ENCODE measurements around the gene OSBP.
"Not testable (repeated sequence)": the region's sequence is repeated elsewhere in the genome, so short reads cannot be mapped to it uniquely, and the experiment has no call there.

Gene OSBP

GRCh38 chr11:59615637-59616395 is at the start of gene OSBP:
OSBP (minus strand) TSS chr11:59615774; CDS start chr11:59615664, 110 bp downstream.
- peak; percentile 100 for DNase-seq

- no peak for DNase-seq
Observed at GRCh38 chr11:59660621-59661020, 45.0 kb upstream of the OSBP start.

- DNase-seq: no peak
Observed at GRCh38 chr11:59659981-59660380, 44.4 kb upstream of the OSBP start.

- DNase-seq: no peak
Observed at GRCh38 chr11:59658036-59658435, 42.5 kb upstream of the OSBP start.

- no peak for DNase-seq
Observed at GRCh38 chr11:59654893-59655292, 39.3 kb upstream of the OSBP start.

GRCh38 chr11:59647245-59647980 is 31.8 kb upstream of the OSBP start:
- no peak for DNase-seq

GRCh38 chr11:59644528-59644927 is 29.0 kb upstream of the OSBP start:
- DNase-seq: no peak

- DNase-seq: no peak
Observed at GRCh38 chr11:59643390-59643789, 27.8 kb upstream of the OSBP start.

- no peak for DNase-seq
Observed at GRCh38 chr11:59641156-59641555, 25.6 kb upstream of the OSBP start.

- no peak for DNase-seq
Observed at GRCh38 chr11:59630493-59630892, 14.9 kb upstream of the OSBP start.

- DNase-seq: no peak
Observed at GRCh38 chr11:59629996-59630395, 14.4 kb upstream of the OSBP start.

GRCh38 chr11:59626969-59627368 is 11.4 kb upstream of the OSBP start:
- not testable (repeated sequence) for DNase-seq

- DNase-seq: no peak
Observed at GRCh38 chr11:59625703-59626102, 10.1 kb upstream of the OSBP start.

GRCh38 chr11:59617876-59618275 is 2.3 kb upstream of the OSBP start:
- DNase-seq: no peak

GRCh38 chr11:59616396-59616982 is 915 bp upstream of the OSBP start:
- DNase-seq: no peak

- DNase-seq: no peak
Observed at GRCh38 chr11:59615120-59615636, 396 bp downstream of the OSBP start.

GRCh38 chr11:59614277-59615119 is 1.1 kb downstream of the OSBP start:
- no peak for DNase-seq

GRCh38 chr11:59611570-59612565 is 3.7 kb downstream of the OSBP start:
- no peak for DNase-seq

GRCh38 chr11:59610289-59610688 is 5.3 kb downstream of the OSBP start:
- DNase-seq: no peak

- DNase-seq: no peak
Observed at GRCh38 chr11:59607703-59608454, 7.7 kb downstream of the OSBP start.

GRCh38 chr11:59602432-59602831 is 13.1 kb downstream of the OSBP start:
- DNase-seq: no peak
